ENCODE results near the gene UBE2Q1. TPM values are rescaled to one million over a fixed set of nuclear protein-coding genes. Genes with fewer than 3 reads are reported as not detected.

The UBE2Q1 gene
- polyA plus RNA-seq, 2 of the 4 experiments (the other 2 are of a cell fraction) = 17.6 to 49.7 TPM

GRCh38 chr1:154519591-154519991, 38.9 kb downstream of the UBE2Q1 start:
- POLR2A ChIA-PET = no interaction called here
- no peak overlapping the region for H3K4me2 ChIP-seq
- H3K4me1 ChIP-seq = no peaks in the 10 kb centered on the region
- no peak overlapping the region for H3K27ac ChIP-seq
- no peak overlapping the region for H3K4me3 ChIP-seq
- FAIRE-seq (no peak), DNase-seq (ENCODE audit: low read depth in 1 of 2, low spot score in 1 of 2) (no peak), ATAC-seq (no peak)
- CTCF ChIA-PET = interaction anchor here (1.0 kb wide), 1 partner anchor 16 kb away, joined by 3 read pairs; no protein-coding TSS in a partner anchor
- WGBS (ENCODE audit: missing lambda C conversion rate) = 74% methylated on average over 9 of the region's 9 CpGs
- H3K9me3 ChIP-seq = no peaks in the 10 kb centered on the region
- TF ChIP-seq MAFK (IDR thresholded peaks at IDR 0.05; ENCODE audit: partially characterized antibody) (no peak), CBX8 (IDR thresholded peaks at IDR 0.05) (no peak), EHF (CRISPR knock-in tag; IDR thresholded peaks at IDR 0.05) (no peak), RFX5 (IDR thresholded peaks at IDR 0.05) (no peak), RAD21 (conservative IDR thresholded peaks at IDR 0.05 in 1 of 2, IDR thresholded peaks at IDR 0.05 in 1 of 2) (no peak), E2F6 (IDR thresholded peaks at IDR 0.05; ENCODE audit: borderline replicate concordance, low read depth) (no peak), HOXA7 (CRISPR knock-in tag; IDR thresholded peaks at IDR 0.05) (no peak), RNF2 (IDR thresholded peaks at IDR 0.05; ENCODE audit: borderline replicate concordance, low read depth) (no peak), JUNB (IDR thresholded peaks at IDR 0.05) (no peak), RARB (CRISPR knock-in tag; IDR thresholded peaks at IDR 0.05) (no peak), CBX2 (IDR thresholded peaks at IDR 0.05; ENCODE audit: borderline replicate concordance, low read depth) (no peak), EP300 (IDR thresholded peaks at IDR 0.05) (no peak), KDM1A (IDR thresholded peaks at IDR 0.05; ENCODE audit: low read depth) (no peak), BCL3 (IDR thresholded peaks at IDR 0.05) (no peak), FOSL2 (IDR thresholded peaks at IDR 0.05) (no peak), FOSL2 (CRISPR knock-in tag; IDR thresholded peaks at IDR 0.05) (no peak), ZSCAN20 (CRISPR knock-in tag; IDR thresholded peaks at IDR 0.05) (no peak), TFCP2L1 (CRISPR knock-in tag; IDR thresholded peaks at IDR 0.05) (no peak)

- TF ChIP-seq MYC (IDR thresholded peaks at IDR 0.05; ENCODE audit: borderline replicate concordance, low read length) (no peak), MAFK (IDR thresholded peaks at IDR 0.05; ENCODE audit: partially characterized antibody) (peak; percentile 69)
- H3K9me3 ChIP-seq = no peaks in the 10 kb centered on the region
- H3K4me1 ChIP-seq = no peaks in the 10 kb centered on the region
- POLR2A ChIA-PET = no interaction called here
- CTCF ChIA-PET = interaction anchor here (0.7 to 1.8 kb wide), 2 partner anchors 38 to 120 kb away, joined by 3 to 5 read pairs; no protein-coding TSS in a partner anchor
- no peak overlapping the region for H3K4me3 ChIP-seq
- H3K4me2 ChIP-seq = no peak overlapping the region
- H3K27ac ChIP-seq = no peak overlapping the region
- FAIRE-seq (no peak), ATAC-seq (no peak), DNase-seq (ENCODE audit: low read depth in 1 of 2, low spot score in 1 of 2) (no peak)
- 77% methylated on average over 11 of the region's 11 CpGs for WGBS (ENCODE audit: missing lambda C conversion rate)
Observed at GRCh38 chr1:154517661-154518060, 40.8 kb downstream of the UBE2Q1 start.

- DNase-seq (ENCODE audit: low read depth in 1 of 2, low spot score in 1 of 2) = no peak
- Histone ChIP-seq H3K4me3 (no peak overlapping the region), H3K4me1 (no peaks in the 10 kb centered on the region), H3K9me3 (no peaks in the 10 kb centered on the region), H3K4me2 (no peak overlapping the region), H3K27ac (no peak overlapping the region)
- ChIA-PET POLR2A (no interaction called here), CTCF (interaction anchor here (0.9 to 2.2 kb wide), 3 partner anchors 18 to 35 kb away, joined by 3 to 7 read pairs (median 4); no protein-coding TSS in a partner anchor)
- no peak for ATAC-seq
- no peak for FAIRE-seq
- no peak for TF ChIP-seq TP53 (CRISPR knock-in tag; IDR thresholded peaks at IDR 0.05)
- 56% methylated on average over 7 of the region's 7 CpGs for WGBS (ENCODE audit: missing lambda C conversion rate)
Observed at GRCh38 chr1:154514066-154514553, 44.4 kb downstream of the UBE2Q1 start.

GRCh38 chr1:154512760-154513159, 45.7 kb downstream of the UBE2Q1 start:
- no peak overlapping the region for H3K4me3 ChIP-seq
- FAIRE-seq (no peak), DNase-seq (ENCODE audit: low read depth in 1 of 2, low spot score in 1 of 2) (no peak), ATAC-seq (no peak)
- POLR2A ChIA-PET = no interaction called here
- TF ChIP-seq EHMT2 (IDR thresholded peaks at IDR 0.05; ENCODE audit: low read depth) (no peak), RAD21 (conservative IDR thresholded peaks at IDR 0.05 in 1 of 2, IDR thresholded peaks at IDR 0.05 in 1 of 2) (no peak), CTCF (IDR thresholded peaks at IDR 0.05) (no peak), MAFK (IDR thresholded peaks at IDR 0.05; ENCODE audit: partially characterized antibody) (no peak)
- no peak overlapping the region for H3K27ac ChIP-seq
- WGBS (ENCODE audit: missing lambda C conversion rate) = 50% methylated on average over 3 of the region's 3 CpGs
- H3K9me3 ChIP-seq = no peaks in the 10 kb centered on the region
- H3K4me2 ChIP-seq = no peak overlapping the region
- CTCF ChIA-PET = interaction anchor here (1.1 to 2.2 kb wide), 3 partner anchors 33 to 248 kb away, joined by 3 to 7 read pairs (median 4); no protein-coding TSS in a partner anchor
- no peaks in the 10 kb centered on the region for H3K4me1 ChIP-seq
